Fibroblast of skin of left quadriceps (primary cell): ENCODE measurements around the gene SYT7.

ENCODE experiments used
- DNase-seq, 2 experiments: peaks; one replicate each; pipeline ENCODE4 v3.0.0-alpha.2; 2013; ENCODE audit warnings: low read depth in 2 of 2

Gene SYT7

GRCh38 chr11:61516191-61516590 is 64.7 kb downstream of the SYT7 start:
- DNase-seq, result no peak

- no peak for DNase-seq
Observed at GRCh38 chr11:61515686-61516085, 65.2 kb downstream of the SYT7 start.

DNA sequence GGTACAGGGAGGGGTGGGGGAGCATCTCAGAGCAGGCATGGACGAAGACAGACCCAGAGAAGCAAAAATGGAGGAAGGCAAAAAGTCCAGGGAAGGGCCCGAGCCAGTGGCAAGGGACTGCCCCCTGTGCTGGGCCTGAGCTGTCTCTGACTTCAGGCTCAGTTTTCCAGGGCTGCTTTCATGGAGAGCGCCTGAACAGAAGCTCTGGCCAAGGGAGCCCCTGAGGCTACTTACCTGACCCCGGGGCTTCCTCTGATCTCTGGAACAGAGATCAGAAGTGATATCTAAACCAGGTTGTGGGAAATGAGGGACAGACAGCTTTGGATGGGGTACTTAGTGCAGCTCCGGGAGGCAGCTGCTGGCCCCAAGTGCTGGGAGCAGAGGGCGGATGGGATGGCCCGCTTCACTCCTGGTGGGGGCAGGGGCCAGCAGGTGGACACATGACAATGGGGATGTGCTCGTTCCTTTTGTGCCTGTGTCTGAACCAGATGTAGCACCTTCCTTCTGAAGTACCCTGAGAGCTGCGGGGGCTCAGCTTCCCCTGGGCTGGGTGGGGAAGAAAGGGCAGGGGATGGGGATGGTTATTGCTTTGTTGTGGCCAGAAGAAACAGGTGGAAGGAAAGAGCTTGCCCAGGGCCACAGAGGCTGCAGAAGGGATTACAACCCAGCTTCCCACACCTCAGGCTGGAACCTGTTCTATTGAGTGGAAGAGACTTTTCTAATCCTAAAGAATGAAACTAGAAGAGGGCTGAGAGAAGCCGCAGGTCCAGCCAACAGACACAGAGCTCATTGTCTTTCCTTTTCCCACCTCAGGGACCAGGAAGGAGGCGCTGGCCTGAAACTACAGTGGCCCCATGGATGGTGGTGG is 66.6 kb downstream of the SYT7 start:
- DNase-seq, result no peak

GRCh38 chr11:61513143-61513765 is 67.6 kb downstream of the SYT7 start:
- DNase-seq, result no peak

- no peak for DNase-seq
Observed at GRCh38 chr11:61512435-61512834, 68.4 kb downstream of the SYT7 start.

GRCh38 chr11:61511383-61511782 is 69.5 kb downstream of the SYT7 start:
- no peak for DNase-seq

- DNase-seq, result no peak
Observed at GRCh38 chr11:61510974-61511373, 69.9 kb downstream of the SYT7 start.

DNA sequence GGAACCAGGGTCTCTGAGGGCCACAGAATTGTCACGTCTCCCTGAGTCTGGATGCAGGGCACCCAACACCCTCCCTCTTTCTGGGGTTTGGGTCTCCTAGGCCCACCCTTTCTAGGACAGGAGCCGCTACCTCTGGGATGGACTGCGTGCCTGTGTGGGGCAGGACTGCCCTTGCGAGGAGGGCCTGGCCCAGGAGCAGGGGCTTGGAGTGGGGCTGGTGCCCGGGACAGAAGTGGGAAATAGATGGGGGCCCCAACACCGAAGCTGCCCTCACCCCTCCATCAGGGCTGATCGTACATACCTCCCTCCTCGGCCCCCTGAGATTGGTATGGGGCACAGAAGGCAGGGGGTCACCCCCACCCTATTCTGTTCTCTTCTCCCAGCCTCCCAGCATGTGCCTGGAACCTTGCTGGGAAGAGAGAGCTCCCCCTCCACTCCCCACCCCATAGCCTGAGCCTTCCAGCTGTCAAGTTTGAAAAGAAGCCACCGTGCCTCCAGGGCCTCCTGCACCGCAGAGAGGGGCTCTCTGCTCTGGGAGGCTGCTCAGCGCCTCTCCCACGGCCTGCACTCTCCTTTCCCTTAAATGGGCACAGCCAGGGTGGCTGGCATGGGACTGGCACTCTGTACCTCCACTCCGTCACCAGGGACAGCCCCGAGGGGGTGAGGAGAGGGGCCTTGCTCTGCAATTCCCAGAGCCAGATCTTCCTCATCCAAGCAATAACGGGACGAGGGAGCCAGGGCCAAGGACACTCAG is 70.5 kb downstream of the SYT7 start:
- DNase-seq, result no peak

DNA sequence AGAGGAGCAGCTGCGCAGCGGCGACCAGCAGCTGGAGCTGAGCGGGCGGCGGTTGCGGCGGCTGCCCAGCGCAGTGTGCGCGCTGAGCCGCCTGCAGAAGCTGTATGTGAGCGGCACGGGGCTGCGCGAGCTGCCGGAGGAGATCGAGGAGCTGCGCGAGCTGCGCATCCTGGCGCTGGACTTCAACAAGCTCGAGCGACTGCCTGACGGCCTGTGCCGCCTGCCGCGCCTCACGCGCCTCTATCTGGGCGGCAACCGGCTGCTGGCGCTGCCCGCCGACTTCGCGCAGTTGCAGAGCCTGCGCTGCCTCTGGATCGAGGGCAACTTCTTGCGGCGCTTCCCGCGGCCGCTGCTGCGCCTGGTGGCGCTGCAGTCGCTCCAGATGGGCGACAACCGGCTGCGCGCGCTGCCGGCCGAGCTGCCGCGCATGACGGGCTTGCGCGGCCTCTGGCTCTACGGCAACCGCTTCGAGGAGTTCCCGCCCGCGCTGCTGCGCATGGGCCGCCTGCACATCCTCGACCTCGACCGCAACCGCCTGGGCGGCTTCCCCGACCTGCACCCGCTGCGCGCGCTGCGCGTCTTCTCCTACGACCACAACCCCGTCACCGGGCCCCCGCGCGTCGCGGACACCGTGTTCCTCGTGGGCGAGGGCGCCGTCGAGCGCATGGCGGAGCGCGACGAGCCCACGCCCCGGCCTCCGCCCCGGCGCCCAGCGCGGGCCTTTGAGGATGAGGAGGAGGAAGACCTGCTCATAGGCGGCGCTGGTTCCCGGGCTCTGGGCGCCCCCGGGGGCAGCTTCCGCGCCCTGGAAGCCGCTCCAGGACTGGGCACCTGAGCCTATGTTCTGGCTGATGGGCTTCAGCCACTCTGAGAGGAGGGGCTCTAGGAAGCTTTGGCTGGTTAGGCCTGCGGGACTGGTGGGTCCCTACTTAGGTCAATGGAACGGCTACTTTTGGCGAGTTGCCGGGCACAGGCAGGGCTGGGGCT is 71.5 kb downstream of the SYT7 start:
- peak; percentile 28 to 32 for DNase-seq

DNA sequence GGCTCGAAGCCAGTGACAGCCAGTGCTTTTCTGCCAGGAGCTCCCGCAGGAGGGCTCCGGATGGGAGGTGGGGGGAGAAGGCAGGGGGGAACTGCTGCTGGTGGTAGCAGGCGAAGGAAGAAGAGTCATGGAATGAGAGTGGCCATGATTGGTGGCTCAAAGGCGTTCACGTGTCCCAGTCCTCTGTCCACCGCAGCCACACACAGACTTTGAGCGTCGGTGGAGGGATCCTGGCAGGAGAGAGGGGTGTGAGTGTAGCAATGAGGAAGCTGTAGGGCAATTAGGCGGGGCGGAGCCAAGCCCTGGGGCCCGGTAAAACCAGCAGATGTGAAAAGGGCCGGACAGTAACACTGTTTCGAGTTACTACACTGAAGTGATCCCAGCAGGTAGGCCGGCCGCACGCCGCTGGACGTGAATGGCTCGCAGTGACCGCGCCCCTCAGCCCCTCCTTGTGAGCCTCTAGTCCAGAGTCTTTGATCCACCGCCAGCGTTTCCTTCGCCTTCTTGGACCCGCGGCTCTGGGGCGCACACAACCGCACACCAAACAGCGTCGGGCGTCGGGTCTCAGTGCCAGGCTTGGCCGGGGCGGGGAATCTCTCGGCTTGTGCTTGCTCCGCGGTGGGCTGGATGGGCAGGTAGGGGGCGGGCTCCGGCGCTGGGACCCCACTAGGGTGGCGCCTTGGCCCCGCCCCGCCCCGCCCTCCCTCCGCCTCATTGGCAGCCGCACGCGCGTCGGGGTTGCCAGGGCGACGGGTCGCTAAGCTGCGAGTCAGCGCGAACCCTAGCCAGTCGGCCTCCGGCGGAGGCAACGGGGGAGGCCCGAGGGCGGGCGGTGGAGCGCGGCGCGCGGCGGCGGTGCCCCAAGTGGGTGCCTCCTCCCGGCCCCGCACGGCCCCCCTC is 72.7 kb downstream of the SYT7 start, which contains the start of gene LRRC10B:
Gene LRRC10B, plus strand, starts transcription at position 788 of the 900 bp plus-strand sequence. CDS start 250 bp downstream, outside the sequence.
- DNase-seq, result no peak

DNA sequence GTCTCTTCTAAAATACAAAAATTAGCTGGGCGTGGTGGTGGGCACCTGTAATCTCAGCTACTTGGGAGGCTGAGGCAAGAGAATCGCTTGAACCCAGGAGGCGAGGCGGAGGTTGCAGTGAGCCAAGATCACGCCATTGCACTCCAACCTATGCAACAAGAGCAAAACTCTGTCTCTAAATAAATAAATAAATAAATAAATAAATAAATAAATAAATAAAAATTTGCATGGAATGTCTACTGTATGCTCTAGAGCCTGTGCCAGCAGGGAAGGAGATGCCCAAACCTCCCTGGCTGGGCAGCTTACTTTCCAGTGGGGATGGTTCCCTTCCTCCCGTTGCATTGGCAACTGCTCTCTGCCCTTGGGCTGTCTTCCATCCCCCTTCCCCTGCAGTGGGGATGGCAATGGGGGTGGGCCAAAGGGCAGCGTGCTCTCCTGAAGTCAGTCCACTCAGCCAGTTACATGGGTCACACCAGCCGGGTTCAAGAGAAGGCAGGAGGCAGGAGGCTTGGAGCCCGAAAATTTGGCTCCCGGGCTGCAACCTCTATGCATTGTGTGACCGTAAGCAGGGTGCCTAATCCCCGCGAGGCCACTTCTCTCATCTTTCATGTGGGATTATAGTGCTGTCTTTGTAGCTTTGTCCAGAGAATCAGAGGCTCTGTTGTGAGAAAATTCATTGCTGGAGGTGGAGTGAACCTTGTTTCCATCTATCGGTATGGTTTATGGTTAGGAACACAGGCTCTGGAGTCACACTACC is 73.7 kb downstream of the SYT7 start:
- DNase-seq, result no peak

GRCh38 chr11:61505640-61506155 is 75.2 kb downstream of the SYT7 start:
- DNase-seq, result no peak

- DNase-seq, result no peak
Observed at GRCh38 chr11:61505106-61505505, 75.8 kb downstream of the SYT7 start.

DNA sequence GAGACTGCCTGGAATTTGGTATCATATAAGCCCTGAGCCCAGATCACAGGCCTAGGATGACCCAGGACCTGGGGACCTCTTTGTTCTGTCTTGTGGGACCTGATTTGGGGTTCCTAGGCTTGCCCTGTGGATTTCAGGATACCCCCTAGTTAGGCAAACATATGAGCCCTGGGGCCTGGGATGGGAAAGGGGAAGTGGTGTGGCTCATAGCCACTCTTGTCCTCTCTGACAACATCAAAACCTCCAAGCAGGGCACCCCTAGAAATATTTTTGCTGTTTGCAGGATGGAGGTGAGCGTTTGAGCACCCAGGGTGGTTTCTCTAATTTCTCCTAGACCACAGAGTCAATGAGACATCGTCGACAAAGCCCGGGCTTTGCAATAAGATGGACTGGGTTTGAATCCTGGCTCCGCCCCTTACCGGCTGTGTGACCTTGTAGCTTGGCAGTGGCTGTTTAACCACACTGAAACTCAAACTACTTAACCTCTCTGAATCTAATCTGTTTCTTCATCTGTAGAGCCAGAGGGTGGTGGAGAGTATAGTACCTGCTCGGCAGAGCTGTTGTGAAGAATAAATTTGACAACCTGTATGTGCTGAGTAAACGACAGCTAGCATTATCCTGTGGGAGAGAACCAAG is 77.6 kb downstream of the SYT7 start:
- DNase-seq, result no peak

DNA sequence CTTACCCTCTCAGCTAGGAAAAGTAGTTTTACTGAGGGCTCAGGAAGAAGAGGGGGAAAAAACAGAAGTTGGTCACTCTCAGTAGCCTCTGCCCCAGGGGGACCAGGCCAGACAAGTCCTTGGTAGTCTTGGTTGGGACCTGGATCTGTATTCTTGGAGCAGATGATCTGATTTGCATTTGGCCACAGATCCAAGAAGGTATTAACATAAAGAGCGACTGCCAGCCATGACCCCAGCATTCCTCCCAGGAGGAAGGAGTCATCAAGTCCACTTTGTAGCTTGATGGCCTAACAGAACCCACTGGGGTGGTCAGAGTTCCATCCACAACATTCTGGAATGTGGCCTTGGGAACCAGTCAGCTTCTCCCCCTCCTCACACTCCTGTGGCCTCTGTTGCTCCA is 78.4 kb downstream of the SYT7 start:
- no peak for DNase-seq

- no peak for DNase-seq
Observed at GRCh38 chr11:61499816-61500491, 80.9 kb downstream of the SYT7 start.

- no peak for DNase-seq
Observed at GRCh38 chr11:61498767-61499341, 82.0 kb downstream of the SYT7 start.

DNA sequence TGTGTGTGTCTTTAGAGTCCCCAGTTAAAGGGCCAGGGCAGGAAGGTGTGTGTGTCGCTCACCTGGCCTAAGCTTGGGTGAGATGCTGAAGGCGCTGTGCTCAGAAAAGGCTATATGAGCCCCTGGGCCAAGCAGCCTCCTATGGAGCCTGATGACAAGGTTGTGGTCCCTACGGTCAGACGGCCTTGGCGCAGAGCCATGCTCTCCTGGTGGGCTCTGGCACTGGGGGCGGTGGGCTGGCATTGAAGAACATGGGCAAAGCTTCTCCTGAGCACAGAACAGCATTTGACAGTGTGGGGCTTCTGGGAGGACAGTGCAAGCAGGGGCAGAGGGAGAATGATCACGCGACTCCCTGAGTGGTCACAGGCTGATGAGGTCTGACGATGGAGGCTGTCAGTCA is 83.0 kb downstream of the SYT7 start:
- DNase-seq, result no peak
